ENCODE results near the gene EXOC4. TPM values are rescaled to one million over a fixed set of nuclear protein-coding genes. Genes with fewer than 3 reads are reported as not detected.

EXOC4 gene
- polyA plus RNA-seq, 2 donors, result 11.1 to 19.0 TPM

DNA sequence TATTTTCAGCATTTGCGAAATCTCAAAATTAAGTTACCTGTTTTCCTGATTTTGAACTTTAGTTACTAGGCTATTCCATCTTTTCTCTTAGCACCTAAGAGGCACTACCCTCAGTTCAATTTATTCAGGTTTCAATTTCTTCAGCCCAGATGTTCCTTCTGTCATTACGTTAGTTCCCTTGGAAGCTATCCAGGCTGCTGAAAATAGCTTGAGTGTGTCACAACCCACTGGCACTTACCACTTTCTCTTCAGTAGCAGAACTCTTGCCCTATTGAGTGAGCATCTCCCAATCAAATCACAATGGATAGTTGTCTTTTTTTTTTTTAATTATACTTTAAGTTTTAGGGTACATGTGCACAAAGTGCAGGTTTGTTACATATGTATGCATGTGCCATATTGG lies 541.6 kb downstream of the EXOC4 start:
- no peaks in the 10 kb centered on the region for H3K36me3 ChIP-seq (ENCODE audit: control insufficient read depth in 2 of 2, insufficient read depth in 2 of 2, low read length in 1 of 2)
- no peak overlapping the region for H3K27ac ChIP-seq (ENCODE audit: low read depth in 2 of 2, low read length in 1 of 2)
- WGBS, 2 donors, result 49 to 50% methylated on average over 2 of the region's 2 CpGs
- no peaks in the 10 kb centered on the region for H3K27me3 ChIP-seq (ENCODE audit: control insufficient read depth in 1 of 2, insufficient read depth in 2 of 2, low read length in 2 of 2)
- no peak overlapping the region for H3K4me3 ChIP-seq (ENCODE audit: low read depth in 1 of 2, low read length in 2 of 2)
- H3K4me1 ChIP-seq (ENCODE audit: control insufficient read depth in 2 of 2, insufficient read depth in 2 of 2, low read length in 1 of 2), result no peaks in the 10 kb centered on the region
- no peaks in the 10 kb centered on the region for H3K9me3 ChIP-seq (ENCODE audit: control insufficient read depth in 2 of 2, insufficient read depth in 1 of 2, low read depth in 1 of 2, low read length in 1 of 2)

DNA sequence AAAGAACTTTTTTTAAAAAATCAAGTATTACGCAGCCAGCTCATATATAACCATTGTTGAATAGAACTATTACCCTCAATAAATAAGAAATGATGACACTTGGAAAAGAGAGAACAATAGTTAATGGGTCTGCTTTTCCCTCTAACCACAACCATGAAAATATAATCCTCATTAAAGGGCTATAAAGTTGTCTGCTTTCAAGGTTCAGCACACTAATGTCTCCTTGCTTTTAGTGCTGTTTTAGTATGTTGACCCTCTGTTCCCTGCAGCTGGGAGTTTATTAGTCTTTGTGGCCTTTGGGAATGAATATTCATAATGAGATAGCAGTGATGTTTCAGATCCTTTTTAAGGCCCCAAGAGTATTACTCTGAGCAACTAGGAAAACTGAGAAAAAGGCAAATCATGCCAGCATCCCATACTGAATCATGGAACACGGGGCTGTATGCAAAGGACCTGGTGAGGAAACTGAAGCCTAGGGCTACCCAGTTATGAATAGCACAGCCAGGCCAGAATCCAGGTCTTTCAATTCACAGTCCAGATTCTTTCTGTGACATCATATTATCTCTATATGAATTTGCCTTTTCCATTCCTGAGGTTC lies 542.3 kb downstream of the EXOC4 start:
- Histone ChIP-seq H3K4me3 (ENCODE audit: low read depth in 1 of 2, low read length in 2 of 2) (no peak overlapping the region), H3K4me1 (ENCODE audit: control insufficient read depth in 2 of 2, insufficient read depth in 2 of 2, low read length in 1 of 2) (no peaks in the 10 kb centered on the region), H3K27ac (ENCODE audit: low read depth in 2 of 2, low read length in 1 of 2) (no peak overlapping the region), H3K27me3 (ENCODE audit: control insufficient read depth in 1 of 2, insufficient read depth in 2 of 2, low read length in 2 of 2) (no peaks in the 10 kb centered on the region), H3K9me3 (ENCODE audit: control insufficient read depth in 2 of 2, insufficient read depth in 1 of 2, low read depth in 1 of 2, low read length in 1 of 2) (no peaks in the 10 kb centered on the region), H3K36me3 (ENCODE audit: control insufficient read depth in 2 of 2, insufficient read depth in 2 of 2, low read length in 1 of 2) (no peaks in the 10 kb centered on the region)
- 93 to 94% methylated on average over 2 of the region's 2 CpGs for WGBS, 2 donors

DNA sequence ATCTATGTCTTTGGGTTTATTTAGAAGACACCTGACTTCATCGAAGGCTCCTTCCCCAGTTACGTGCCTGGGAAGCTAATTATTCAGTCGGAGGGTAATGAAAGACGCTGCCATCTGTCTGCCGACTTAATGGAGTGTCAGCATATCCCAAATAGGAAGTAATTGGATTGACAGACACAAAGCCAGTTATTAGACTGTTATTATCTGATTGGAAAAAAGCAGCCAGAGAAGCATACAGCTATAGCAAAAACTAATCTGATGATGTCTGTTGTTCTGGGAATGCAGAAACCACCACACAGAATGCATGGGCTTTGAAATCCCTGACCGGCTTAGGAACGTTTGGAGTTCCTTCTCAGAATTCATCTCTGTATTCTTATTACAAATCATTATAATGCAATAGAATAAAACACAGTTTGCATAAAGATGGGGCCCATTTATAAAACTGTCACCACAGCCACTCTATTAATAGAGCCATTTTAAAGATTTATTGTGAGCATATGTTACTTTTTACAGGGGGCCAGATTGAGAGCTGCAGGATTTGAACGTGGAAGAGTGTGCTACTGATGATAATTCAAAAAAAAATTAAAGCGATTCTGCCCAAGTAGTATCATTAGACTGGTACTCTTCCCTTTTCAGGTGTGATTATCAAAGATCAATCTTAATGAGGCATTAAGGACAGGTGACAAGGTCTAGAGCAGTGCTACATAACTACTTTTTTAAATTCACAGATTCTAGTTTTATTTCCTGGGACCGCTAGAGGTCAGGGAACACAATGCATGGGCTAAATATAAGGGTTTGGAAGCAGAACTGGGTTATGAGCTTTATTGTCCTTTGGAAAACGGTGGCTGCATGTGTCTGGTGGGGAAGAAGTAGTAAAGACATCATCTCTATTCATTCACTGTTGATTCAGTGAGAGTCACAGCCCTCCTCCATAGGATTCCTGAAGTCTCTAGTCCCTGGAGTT lies 544.2 kb downstream of the EXOC4 start:
- no peaks in the 10 kb centered on the region for H3K27me3 ChIP-seq (ENCODE audit: control insufficient read depth in 1 of 2, insufficient read depth in 2 of 2, low read length in 2 of 2)
- H3K4me3 ChIP-seq (ENCODE audit: low read depth in 1 of 2, low read length in 2 of 2), result no peak overlapping the region
- no peaks in the 10 kb centered on the region for H3K9me3 ChIP-seq (ENCODE audit: control insufficient read depth in 2 of 2, insufficient read depth in 1 of 2, low read depth in 1 of 2, low read length in 1 of 2)
- H3K27ac ChIP-seq (ENCODE audit: low read depth in 2 of 2, low read length in 1 of 2), result no peak overlapping the region
- 92% methylated on average over 11 of the region's 11 CpGs for WGBS, 2 donors
- no peaks in the 10 kb centered on the region for H3K36me3 ChIP-seq (ENCODE audit: control insufficient read depth in 2 of 2, insufficient read depth in 2 of 2, low read length in 1 of 2)
- no peaks in the 10 kb centered on the region for H3K4me1 ChIP-seq (ENCODE audit: control insufficient read depth in 2 of 2, insufficient read depth in 2 of 2, low read length in 1 of 2)

DNA sequence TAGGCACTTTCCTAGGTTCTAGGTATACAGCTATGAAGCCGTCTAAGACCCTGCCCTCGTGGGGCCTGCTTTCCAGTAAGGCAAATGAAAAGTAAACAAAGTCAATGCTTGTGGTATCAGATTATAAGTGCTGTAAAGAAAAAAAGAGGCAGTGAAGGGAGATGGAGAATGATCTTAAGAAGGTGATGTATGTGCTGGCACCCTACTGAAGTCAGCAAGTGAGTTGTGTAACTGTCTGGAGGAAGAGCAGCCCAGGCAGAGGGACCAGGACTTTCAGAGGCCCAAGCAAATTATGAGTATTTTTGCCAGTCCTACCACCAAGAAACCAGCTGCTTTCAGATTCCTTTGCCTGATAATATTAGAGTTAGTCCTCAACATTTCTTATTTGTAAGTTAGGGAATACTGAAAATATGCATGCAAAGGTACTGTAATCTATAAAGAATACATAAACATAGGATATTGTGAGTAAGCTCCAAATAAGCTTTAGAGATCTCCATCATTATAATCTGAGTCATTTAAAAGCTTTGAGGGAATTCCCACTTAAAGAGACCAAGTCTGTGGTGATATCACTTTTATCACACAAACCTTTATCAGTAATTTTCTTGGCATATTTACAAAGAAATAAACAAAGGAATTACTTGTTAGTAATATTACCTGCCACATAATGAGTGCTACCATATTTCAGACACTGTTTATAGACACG lies 545.1 kb downstream of the EXOC4 start:
- WGBS, 2 donors, result 73 to 82% methylated on average over 3 of the region's 3 CpGs
- H3K4me3 ChIP-seq (ENCODE audit: low read depth in 1 of 2, low read length in 2 of 2), result no peak overlapping the region
- no peaks in the 10 kb centered on the region for H3K4me1 ChIP-seq (ENCODE audit: control insufficient read depth in 2 of 2, insufficient read depth in 2 of 2, low read length in 1 of 2)
- no peak overlapping the region for H3K27ac ChIP-seq (ENCODE audit: low read depth in 2 of 2, low read length in 1 of 2)
- no peaks in the 10 kb centered on the region for H3K36me3 ChIP-seq (ENCODE audit: control insufficient read depth in 2 of 2, insufficient read depth in 2 of 2, low read length in 1 of 2)
- no peaks in the 10 kb centered on the region for H3K9me3 ChIP-seq (ENCODE audit: control insufficient read depth in 2 of 2, insufficient read depth in 1 of 2, low read depth in 1 of 2, low read length in 1 of 2)
- H3K27me3 ChIP-seq (ENCODE audit: control insufficient read depth in 1 of 2, insufficient read depth in 2 of 2, low read length in 2 of 2), result no peaks in the 10 kb centered on the region

DNA sequence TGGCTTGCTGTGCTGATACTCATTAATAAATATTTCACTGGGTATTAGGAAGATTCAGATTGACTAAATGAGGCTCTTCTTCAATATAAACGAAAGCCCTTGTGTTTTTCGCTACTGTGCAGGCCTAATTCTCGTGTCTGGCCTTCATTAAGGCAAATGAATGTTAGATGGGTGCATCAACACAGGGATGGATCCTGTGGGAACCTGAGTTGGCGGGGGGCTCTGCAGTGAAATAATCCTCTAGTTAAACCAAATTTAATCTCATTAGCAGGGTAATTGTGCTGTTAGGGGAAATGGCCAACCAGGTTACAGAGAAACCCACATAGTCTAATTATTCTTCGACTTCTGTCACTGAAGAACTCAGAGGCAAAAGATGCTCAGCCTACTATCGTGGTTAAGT lies 548.5 kb downstream of the EXOC4 start:
- no peaks in the 10 kb centered on the region for H3K9me3 ChIP-seq (ENCODE audit: control insufficient read depth in 2 of 2, insufficient read depth in 1 of 2, low read depth in 1 of 2, low read length in 1 of 2)
- H3K4me3 ChIP-seq (ENCODE audit: low read depth in 1 of 2, low read length in 2 of 2), result no peak overlapping the region
- H3K27ac ChIP-seq (ENCODE audit: low read depth in 2 of 2, low read length in 1 of 2), result no peak overlapping the region
- no peaks in the 10 kb centered on the region for H3K4me1 ChIP-seq (ENCODE audit: control insufficient read depth in 2 of 2, insufficient read depth in 2 of 2, low read length in 1 of 2)
- no peaks in the 10 kb centered on the region for H3K36me3 ChIP-seq (ENCODE audit: control insufficient read depth in 2 of 2, insufficient read depth in 2 of 2, low read length in 1 of 2)
- H3K27me3 ChIP-seq (ENCODE audit: control insufficient read depth in 1 of 2, insufficient read depth in 2 of 2, low read length in 2 of 2), result no peaks in the 10 kb centered on the region
- 85 to 89% methylated on average over 6 of the region's 6 CpGs for WGBS, 2 donors

DNA sequence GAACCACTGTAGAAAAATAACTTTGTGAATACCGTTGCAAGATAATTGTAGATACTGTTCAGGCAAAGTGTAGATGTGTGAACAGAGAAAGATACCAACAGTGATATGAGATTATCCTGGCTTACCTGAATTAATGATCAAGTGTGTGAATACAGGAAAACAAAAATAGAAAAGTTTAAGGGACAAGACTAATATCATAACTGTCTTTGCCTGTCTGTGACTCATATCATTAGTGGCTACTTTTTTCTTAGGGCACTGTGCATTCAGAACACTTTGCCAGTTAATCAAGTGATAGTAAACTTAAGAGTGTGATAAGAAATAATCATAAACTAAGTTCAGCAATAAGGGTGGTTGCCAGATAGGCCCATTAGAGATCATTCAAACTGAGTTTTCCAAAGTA lies 551.2 kb downstream of the EXOC4 start:
- no peaks in the 10 kb centered on the region for H3K9me3 ChIP-seq (ENCODE audit: control insufficient read depth in 2 of 2, insufficient read depth in 1 of 2, low read depth in 1 of 2, low read length in 1 of 2)
- H3K27ac ChIP-seq (ENCODE audit: low read depth in 2 of 2, low read length in 1 of 2), result no peak overlapping the region
- H3K4me1 ChIP-seq (ENCODE audit: control insufficient read depth in 2 of 2, insufficient read depth in 2 of 2, low read length in 1 of 2), result no peaks in the 10 kb centered on the region
- H3K4me3 ChIP-seq (ENCODE audit: low read depth in 1 of 2, low read length in 2 of 2), result no peak overlapping the region
- 85 to 90% methylated on average over 1 of the region's 1 CpG for WGBS, 2 donors
- no peaks in the 10 kb centered on the region for H3K36me3 ChIP-seq (ENCODE audit: control insufficient read depth in 2 of 2, insufficient read depth in 2 of 2, low read length in 1 of 2)
- H3K27me3 ChIP-seq (ENCODE audit: control insufficient read depth in 1 of 2, insufficient read depth in 2 of 2, low read length in 2 of 2), result no peaks in the 10 kb centered on the region

DNA sequence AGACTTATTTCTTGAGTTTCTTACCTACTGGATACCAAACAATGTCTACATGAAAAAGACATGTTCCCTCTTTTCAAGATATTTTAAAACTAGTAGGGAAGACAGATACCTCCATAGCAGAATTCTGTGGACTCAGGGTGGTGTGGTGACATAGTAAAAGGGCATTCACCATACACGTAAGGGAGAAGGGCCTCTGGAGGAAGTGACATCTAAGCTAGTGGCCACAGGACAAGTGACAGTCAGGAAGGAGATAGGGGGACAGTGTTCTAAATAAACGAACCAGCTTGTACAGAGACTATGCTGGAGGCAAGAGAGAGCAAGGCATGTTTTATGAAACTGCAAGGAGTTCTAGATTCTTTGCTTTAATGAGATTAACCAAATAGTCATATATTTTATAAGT lies 552.5 kb downstream of the EXOC4 start:
- Histone ChIP-seq H3K27ac (ENCODE audit: low read depth in 2 of 2, low read length in 1 of 2) (no peak overlapping the region), H3K9me3 (ENCODE audit: control insufficient read depth in 2 of 2, insufficient read depth in 1 of 2, low read depth in 1 of 2, low read length in 1 of 2) (no peaks in the 10 kb centered on the region), H3K4me3 (ENCODE audit: low read depth in 1 of 2, low read length in 2 of 2) (no peak overlapping the region), H3K4me1 (ENCODE audit: control insufficient read depth in 2 of 2, insufficient read depth in 2 of 2, low read length in 1 of 2) (no peaks in the 10 kb centered on the region), H3K27me3 (ENCODE audit: control insufficient read depth in 1 of 2, insufficient read depth in 2 of 2, low read length in 2 of 2) (no peaks in the 10 kb centered on the region), H3K36me3 (ENCODE audit: control insufficient read depth in 2 of 2, insufficient read depth in 2 of 2, low read length in 1 of 2) (no peaks in the 10 kb centered on the region)
- 82 to 88% methylated on average over 2 of the region's 2 CpGs for WGBS, 2 donors

DNA sequence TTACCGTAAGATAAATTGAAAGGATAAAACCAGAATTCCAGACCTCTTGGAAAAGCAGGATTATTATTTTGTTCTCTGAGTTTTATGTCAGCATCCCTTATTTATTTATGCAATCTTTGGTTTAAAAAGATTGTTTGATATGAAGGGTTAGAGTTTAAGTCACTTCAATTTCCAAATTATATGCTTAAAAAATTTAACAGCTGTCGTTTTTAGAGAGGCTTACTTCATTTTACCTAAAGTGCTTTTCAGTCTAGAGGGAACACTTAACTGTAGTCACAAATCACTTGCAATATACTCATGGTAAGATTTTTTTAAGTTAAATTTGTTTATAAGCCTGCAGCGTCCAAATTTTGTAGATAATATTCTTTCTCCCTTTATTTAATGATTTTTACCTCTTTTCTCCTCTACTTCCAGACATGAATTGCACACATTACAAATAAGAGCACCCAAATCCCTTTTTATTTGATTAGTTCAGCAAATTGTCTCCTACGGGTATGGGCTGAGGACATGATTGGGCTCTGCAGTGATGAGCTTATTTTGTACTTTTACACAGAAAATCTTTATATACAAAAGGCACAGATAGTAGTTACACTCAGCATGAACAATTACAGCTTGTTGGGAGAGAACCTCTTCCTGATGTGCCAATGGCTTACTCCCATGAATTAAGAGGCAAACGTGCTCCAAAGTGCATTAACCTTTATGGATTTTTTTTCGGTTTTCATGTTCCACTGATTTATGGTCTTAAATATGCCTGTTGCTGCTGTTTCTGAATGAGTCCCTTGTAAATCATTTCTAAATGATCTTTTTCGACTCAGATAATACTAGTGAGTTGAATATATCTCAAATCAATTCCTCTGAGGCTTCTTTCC lies 555.0 kb downstream of the EXOC4 start:
- Histone ChIP-seq H3K27me3 (ENCODE audit: control insufficient read depth in 1 of 2, insufficient read depth in 2 of 2, low read length in 2 of 2) (no peaks in the 10 kb centered on the region), H3K9me3 (ENCODE audit: control insufficient read depth in 2 of 2, insufficient read depth in 1 of 2, low read depth in 1 of 2, low read length in 1 of 2) (no peaks in the 10 kb centered on the region), H3K27ac (ENCODE audit: low read depth in 2 of 2, low read length in 1 of 2) (no peak overlapping the region), H3K4me1 (ENCODE audit: control insufficient read depth in 2 of 2, insufficient read depth in 2 of 2, low read length in 1 of 2) (no peaks in the 10 kb centered on the region), H3K36me3 (ENCODE audit: control insufficient read depth in 2 of 2, insufficient read depth in 2 of 2, low read length in 1 of 2) (no peaks in the 10 kb centered on the region), H3K4me3 (ENCODE audit: low read depth in 1 of 2, low read length in 2 of 2) (no peak overlapping the region)
- WGBS, 2 donors, result 70 to 76% methylated on average over 7 of the region's 7 CpGs

DNA sequence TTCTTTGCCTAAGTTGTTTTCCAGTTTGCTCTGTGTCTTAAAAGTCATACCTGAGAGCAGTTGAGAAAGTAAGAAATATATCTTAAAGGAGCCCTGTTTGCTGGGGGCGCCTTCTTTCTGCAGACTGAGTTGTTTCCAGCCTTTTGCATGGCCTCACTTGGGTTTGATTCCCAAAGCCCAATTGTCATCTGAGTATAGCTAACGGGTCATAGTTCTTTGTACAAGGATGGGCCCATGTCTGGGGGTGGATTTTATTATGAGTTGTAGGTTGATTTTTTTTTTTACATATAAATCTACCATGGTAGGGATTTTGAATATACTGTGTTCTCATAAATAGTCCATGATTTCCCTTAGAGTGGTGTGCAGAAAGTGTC lies 555.6 kb downstream of the EXOC4 start:
- no peak overlapping the region for H3K27ac ChIP-seq (ENCODE audit: low read depth in 2 of 2, low read length in 1 of 2)
- H3K9me3 ChIP-seq (ENCODE audit: control insufficient read depth in 2 of 2, insufficient read depth in 1 of 2, low read depth in 1 of 2, low read length in 1 of 2), result no peaks in the 10 kb centered on the region
- H3K4me1 ChIP-seq (ENCODE audit: control insufficient read depth in 2 of 2, insufficient read depth in 2 of 2, low read length in 1 of 2), result no peaks in the 10 kb centered on the region
- H3K36me3 ChIP-seq (ENCODE audit: control insufficient read depth in 2 of 2, insufficient read depth in 2 of 2, low read length in 1 of 2), result no peaks in the 10 kb centered on the region
- H3K4me3 ChIP-seq (ENCODE audit: low read depth in 1 of 2, low read length in 2 of 2), result no peak overlapping the region
- H3K27me3 ChIP-seq (ENCODE audit: control insufficient read depth in 1 of 2, insufficient read depth in 2 of 2, low read length in 2 of 2), result no peaks in the 10 kb centered on the region
- WGBS, 2 donors, result 94 to 98% methylated on average over 2 of the region's 2 CpGs
